Measurements from ENCODE around the gene MIPOL1. TPM values are rescaled to one million over a fixed set of nuclear protein-coding genes. Genes with fewer than 3 reads are reported as not detected.
A peak's percentile ranks its signal among the peaks of the same experiment; 100 is the strongest.

MIPOL1 gene
- total and polyA plus RNA-seq, 2 of the 13 experiments (the other 11 are each of a cell fraction or from before 2014, with no cell fraction given) = 8.6 to 34.2 TPM

- TF ChIP-seq ARID3A (IDR thresholded peaks at IDR 0.05; ENCODE audit: low read depth, low read length) (peak; percentile 39; the same call in 1 of the 2 replicates), KAT8 (CRISPR knock-in tag; IDR thresholded peaks at IDR 0.05) (peak; percentile 44; the same call in 1 of the 2 replicates), SIN3B (IDR thresholded peaks at IDR 0.05; ENCODE audit: low read length) (peak; percentile 64; the same call in 1 of the 2 replicates), ZNF24 (IDR thresholded peaks at IDR 0.05) (peak; percentile 54; the same call in 1 of the 2 replicates), ZKSCAN8 (CRISPR knock-in tag; IDR thresholded peaks at IDR 0.05; ENCODE audit: borderline replicate concordance) (peak; percentile 74; the same call in 1 of the 2 replicates), GMEB1 (CRISPR knock-in tag; IDR thresholded peaks at IDR 0.05; ENCODE audit: borderline replicate concordance) (0 out of 2 replicates have a peak, but pooled peaks have one; percentile 34), ZHX1 (CRISPR knock-in tag; IDR thresholded peaks at IDR 0.05; ENCODE audit: low read depth) (no peak), SUZ12 (IDR thresholded peaks at IDR 0.05; ENCODE audit: low read depth, low read length) (no peak), ZNF335 (CRISPR knock-in tag; IDR thresholded peaks at IDR 0.05) (peak; percentile 73; the same call in 1 of the 2 replicates), ZXDC (CRISPR knock-in tag; IDR thresholded peaks at IDR 0.05) (no peak), FOXA1 (IDR thresholded peaks at IDR 0.05) (no peak), FOXA1 (CRISPR knock-in tag; IDR thresholded peaks at IDR 0.05) (peak; percentile 50; the same call in 1 of the 2 replicates), RBM39 (IDR thresholded peaks at IDR 0.05; ENCODE audit: low read depth, low read length, poor library complexity, severe bottlenecking) (no peak), NCOA2 (CRISPR knock-in tag; IDR thresholded peaks at IDR 0.05) (0 out of 2 replicates have a peak, but pooled peaks have one; percentile 35), ZNF138 (CRISPR knock-in tag; IDR thresholded peaks at IDR 0.05; ENCODE audit: low read depth) (no peak), POGK (CRISPR knock-in tag; conservative IDR thresholded peaks at IDR 0.05) (0 out of 2 replicates have a peak, but pooled peaks have one; percentile 30), SOX13 (IDR thresholded peaks at IDR 0.05) (no peak), SOX13 (CRISPR knock-in tag; conservative IDR thresholded peaks at IDR 0.05 in 1 of 2, IDR thresholded peaks at IDR 0.05 in 1 of 2) (0 out of 4 replicates have a peak, but pooled peaks of 1 of the 2 experiments have one; percentile 57)
Measured at GRCh38 chr14:37246427-37246829, 48.7 kb downstream of the MIPOL1 start (continued).
